Astrocyte of the hippocampus (primary cell): Measurements from ENCODE around the gene SMYD1.
A peak's percentile ranks its signal among the peaks of the same experiment; 100 is the strongest.

Experiments used
- DNase-seq: peaks from one replicate; pipeline ENCODE4 v3.0.0; 2011; ENCODE audit warnings: low read depth, low spot score

Gene SMYD1

GRCh38 chr2:88141952-88142351 is 74.3 kb downstream of the SMYD1 start:
- no peak for DNase-seq

GRCh38 chr2:88144271-88144670 is 76.6 kb downstream of the SMYD1 start:
- no peak for DNase-seq

GRCh38 chr2:88144914-88145497 is 77.4 kb downstream of the SMYD1 start:
- no peak for DNase-seq

GRCh38 chr2:88146590-88146989 is 79.0 kb downstream of the SMYD1 start:
- DNase-seq, result no peak

- no peak for DNase-seq
Observed at GRCh38 chr2:88147145-88147544, 79.5 kb downstream of the SMYD1 start.

GRCh38 chr2:88148929-88149438 is 81.4 kb downstream of the SMYD1 start:
- no peak for DNase-seq

- no peak for DNase-seq
Observed at GRCh38 chr2:88159481-88159880, 91.9 kb downstream of the SMYD1 start.

GRCh38 chr2:88159955-88160415 is 92.4 kb downstream of the SMYD1 start:
- peak; percentile 80 for DNase-seq

GRCh38 chr2:88160517-88160916 is 92.9 kb downstream of the SMYD1 start:
- DNase-seq, result no peak

GRCh38 chr2:88161446-88162244 is 94.0 kb downstream of the SMYD1 start:
- no peak for DNase-seq
